Chondrocyte (in vitro differentiated cells): ENCODE results near the gene ZDHHC11. TPM values are rescaled to one million over a fixed set of nuclear protein-coding genes. Genes with fewer than 3 reads are reported as not detected.
"Not testable (repeated sequence)": the region's sequence is repeated elsewhere in the genome, so short reads cannot be mapped to it uniquely, and the experiment has no call there.

ENCODE experiments used
- DNase-seq: peaks from one replicate; pipeline ENCODE4 v3.0.0; 2021; ENCODE audit warnings: mixed read lengths, low spot score
- H3K27ac Mint-ChIP-seq: one replicate; pipeline ENCODE4 v1.8.0; 2021; ENCODE audit warnings: mild to moderate bottlenecking, moderate library complexity, mixed read lengths; ENCODE audit not compliant: unreplicated experiment
- H3K27me3 Mint-ChIP-seq: 2 replicates; pipeline ENCODE4 v1.8.0; 2021; ENCODE audit warnings: low read depth, mixed read lengths
- H3K36me3 Mint-ChIP-seq: 2 replicates; pipeline ENCODE4 v1.8.0; 2021; ENCODE audit warnings: low read depth, mixed read lengths
- H3K4me1 Mint-ChIP-seq: 2 replicates; pipeline ENCODE4 v1.8.0; 2021; ENCODE audit warnings: low read depth, mild to moderate bottlenecking, mixed read lengths
- H3K4me3 Mint-ChIP-seq: one replicate; pipeline ENCODE4 v1.8.0; 2021; ENCODE audit warnings: mild to moderate bottlenecking, moderate library complexity, mixed read lengths; ENCODE audit not compliant: unreplicated experiment
- H3K9me3 Mint-ChIP-seq: 2 replicates; pipeline ENCODE4 v1.8.0; 2021; ENCODE audit warnings: low read depth, mixed read lengths
- total RNA-seq: library from RNA; stranded (reverse); gene quantifications from 3 replicates; pipeline ENCODE4 v1.2.1, GENCODE V29; 2021
- TF ChIP-seq, protein P1 (sequence below): fragments of 200-600 bp; sonication (generic); IDR thresholded peaks from 2 replicates; pipeline ENCODE4 v1.5.0; 2021; ENCODE audit warnings: antibody characterized with exemption, mild to moderate bottlenecking, moderate library complexity

ZDHHC11 gene
- total RNA-seq, 1 donor from 2014 or later = 1.9 TPM

- H3K27ac Mint-ChIP-seq, H3K4me3 Mint-ChIP-seq, H3K9me3 Mint-ChIP-seq, H3K4me1 Mint-ChIP-seq, H3K36me3 Mint-ChIP-seq, H3K27me3 Mint-ChIP-seq: not testable (repeated sequence)
- peak; percentile 90 for DNase-seq
Measured at GRCh38 chr5:769485-770145, 81.2 kb downstream of the ZDHHC11 start.

DNA sequence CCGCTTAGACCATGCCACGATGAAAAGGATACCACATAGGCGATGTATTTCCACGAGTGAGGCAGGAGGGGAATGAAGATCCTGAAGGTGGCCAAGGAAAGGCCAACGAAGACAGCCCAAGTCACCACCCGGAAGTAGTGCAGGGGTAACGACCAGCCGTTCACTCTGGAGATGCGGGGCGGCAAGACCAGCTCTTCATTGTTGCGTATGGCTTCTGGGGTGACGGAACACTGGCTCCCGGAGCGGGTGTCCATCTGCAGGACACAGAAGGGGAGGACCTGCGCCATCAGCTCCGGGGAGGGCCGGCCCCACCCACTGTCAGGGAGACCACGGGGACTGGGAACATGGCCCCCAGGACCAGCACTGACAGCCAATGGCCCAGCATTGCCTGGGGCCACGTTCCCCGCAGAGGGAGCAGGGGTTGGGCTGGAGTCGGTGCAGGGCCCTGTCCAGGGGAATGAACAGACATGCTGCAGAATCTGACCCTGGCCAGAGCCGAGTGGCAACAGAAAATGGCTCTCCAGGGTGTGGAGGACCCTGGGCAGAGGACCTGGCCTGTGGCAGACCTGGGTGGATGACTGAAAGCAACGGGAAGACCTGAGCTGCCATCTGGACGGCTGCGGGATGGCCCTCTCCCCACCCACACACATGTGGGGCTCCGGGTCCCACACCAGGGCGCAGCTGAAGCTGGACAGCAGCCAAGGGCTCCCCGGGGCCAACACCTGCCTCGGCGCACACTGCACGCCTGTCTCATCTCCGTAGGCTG, 83.9 kb downstream of the ZDHHC11 start:
- H3K27me3 Mint-ChIP-seq = no peaks in the 10 kb centered on the region
- TF ChIP-seq, protein P1, sequence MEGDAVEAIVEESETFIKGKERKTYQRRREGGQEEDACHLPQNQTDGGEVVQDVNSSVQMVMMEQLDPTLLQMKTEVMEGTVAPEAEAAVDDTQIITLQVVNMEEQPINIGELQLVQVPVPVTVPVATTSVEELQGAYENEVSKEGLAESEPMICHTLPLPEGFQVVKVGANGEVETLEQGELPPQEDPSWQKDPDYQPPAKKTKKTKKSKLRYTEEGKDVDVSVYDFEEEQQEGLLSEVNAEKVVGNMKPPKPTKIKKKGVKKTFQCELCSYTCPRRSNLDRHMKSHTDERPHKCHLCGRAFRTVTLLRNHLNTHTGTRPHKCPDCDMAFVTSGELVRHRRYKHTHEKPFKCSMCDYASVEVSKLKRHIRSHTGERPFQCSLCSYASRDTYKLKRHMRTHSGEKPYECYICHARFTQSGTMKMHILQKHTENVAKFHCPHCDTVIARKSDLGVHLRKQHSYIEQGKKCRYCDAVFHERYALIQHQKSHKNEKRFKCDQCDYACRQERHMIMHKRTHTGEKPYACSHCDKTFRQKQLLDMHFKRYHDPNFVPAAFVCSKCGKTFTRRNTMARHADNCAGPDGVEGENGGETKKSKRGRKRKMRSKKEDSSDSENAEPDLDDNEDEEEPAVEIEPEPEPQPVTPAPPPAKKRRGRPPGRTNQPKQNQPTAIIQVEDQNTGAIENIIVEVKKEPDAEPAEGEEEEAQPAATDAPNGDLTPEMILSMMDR = no peak
- peak; percentile 95 for DNase-seq
- H3K27ac Mint-ChIP-seq = no peak overlapping the region
- no peaks in the 10 kb centered on the region for H3K4me1 Mint-ChIP-seq
- no peaks in the 10 kb centered on the region for H3K9me3 Mint-ChIP-seq
- H3K4me3 Mint-ChIP-seq = no peak overlapping the region
- no peaks in the 10 kb centered on the region for H3K36me3 Mint-ChIP-seq

DNA sequence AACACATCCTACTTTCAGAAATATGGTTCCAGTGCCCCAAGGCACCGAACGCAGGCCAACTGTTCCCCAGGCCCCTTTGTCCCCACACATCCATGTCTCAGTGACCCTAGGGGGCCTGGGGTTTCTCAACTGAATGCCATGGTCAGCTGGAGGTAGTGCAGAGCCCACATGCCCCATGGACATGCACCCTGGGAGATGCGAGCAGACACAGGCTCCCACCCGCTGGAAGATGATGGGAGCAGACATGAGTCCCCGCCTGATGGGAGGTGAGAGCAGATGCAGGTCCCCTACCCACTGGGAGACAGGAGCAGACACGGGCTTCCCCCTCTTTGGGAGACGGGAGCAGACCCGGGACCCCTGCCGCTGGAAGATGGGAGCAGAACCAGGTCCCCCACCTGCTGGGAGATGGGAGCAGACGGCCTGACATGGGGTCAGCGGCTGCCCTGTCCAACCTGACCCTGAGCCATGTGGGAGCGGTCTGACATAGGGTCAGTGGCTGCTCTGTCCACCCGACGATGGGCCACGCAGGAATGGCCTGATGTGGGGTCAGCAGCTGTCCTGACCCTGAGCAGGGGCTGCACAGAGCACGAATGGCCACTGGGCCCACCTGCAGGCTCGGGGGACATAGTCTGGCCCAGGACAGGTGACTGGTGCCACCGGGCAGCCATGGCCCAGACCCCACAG, 84.7 kb downstream of the ZDHHC11 start:
- no peaks in the 10 kb centered on the region for H3K4me1 Mint-ChIP-seq
- no peak overlapping the region for H3K27ac Mint-ChIP-seq
- H3K27me3 Mint-ChIP-seq = no peaks in the 10 kb centered on the region
- TF ChIP-seq, protein P1 = no peak
- H3K36me3 Mint-ChIP-seq = no peaks in the 10 kb centered on the region
- H3K9me3 Mint-ChIP-seq = no peaks in the 10 kb centered on the region
- no peak overlapping the region for H3K4me3 Mint-ChIP-seq
- peak; percentile 94 for DNase-seq

GRCh38 chr5:763998-764781, 86.6 kb downstream of the ZDHHC11 start:
- H3K9me3 Mint-ChIP-seq = no peaks in the 10 kb centered on the region
- H3K27ac Mint-ChIP-seq = no peak overlapping the region
- peaks cover 2% of the 10 kb centered on the region for H3K27me3 Mint-ChIP-seq
- H3K4me1 Mint-ChIP-seq = no peaks in the 10 kb centered on the region
- peak; percentile 92 for DNase-seq
- TF ChIP-seq, protein P1 = no peak
- no peaks in the 10 kb centered on the region for H3K36me3 Mint-ChIP-seq
- no peak overlapping the region for H3K4me3 Mint-ChIP-seq

GRCh38 chr5:763397-763796, 87.4 kb downstream of the ZDHHC11 start:
- Mint-ChIP-seq H3K4me3 (no peak overlapping the region), H3K27me3 (peaks cover 7% of the 10 kb centered on the region), H3K27ac (no peak overlapping the region), H3K4me1 (no peaks in the 10 kb centered on the region), H3K9me3 (no peaks in the 10 kb centered on the region), H3K36me3 (no peaks in the 10 kb centered on the region)
- no peak for DNase-seq
- TF ChIP-seq, protein P1 = no peak

DNA sequence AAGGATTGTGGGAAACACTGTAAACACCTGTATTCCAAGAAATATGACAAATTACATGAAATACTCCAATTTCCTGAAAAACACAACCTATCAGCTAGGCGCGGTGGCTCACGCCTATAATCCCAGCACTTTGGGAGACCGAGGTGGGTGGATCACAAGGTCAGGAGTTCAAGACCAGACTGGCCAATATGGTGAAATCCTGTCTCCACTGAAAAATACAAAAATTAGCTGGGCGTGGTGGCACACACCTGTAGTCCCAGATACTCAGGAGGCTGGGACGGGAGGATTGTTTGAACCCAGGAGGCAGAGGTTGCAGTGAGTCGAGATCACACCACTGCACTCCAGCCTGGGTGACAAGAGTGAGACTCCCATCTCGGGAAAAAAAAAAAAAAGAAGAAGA, 87.8 kb downstream of the ZDHHC11 start:
- not testable (repeated sequence) for H3K4me3 Mint-ChIP-seq, H3K4me1 Mint-ChIP-seq, DNase-seq, H3K9me3 Mint-ChIP-seq, H3K36me3 Mint-ChIP-seq, H3K27ac Mint-ChIP-seq, H3K27me3 Mint-ChIP-seq
